ENCODE results near the gene ZNF205. TPM values are rescaled to one million over a fixed set of nuclear protein-coding genes. Genes with fewer than 3 reads are reported as not detected.

ZNF205 gene
- polyA plus RNA-seq, 3 donors = 1.0 to 6.7 (median 1.3) TPM

- Histone ChIP-seq H3K27me3 (ENCODE audit: control insufficient read depth in 2 of 2, insufficient read depth in 2 of 2, low read length in 2 of 2) (peaks cover 7 to 57% of the 10 kb centered on the region in 2 donors), H3K4me3 (replicated peaks in 1 of 3; ENCODE audit: low read depth in 2 of 3, low read length in 3 of 3) (peak overlapping the region in 2 of 3 experiments; percentile 21 to 69), H3K36me3 (replicated peaks in 1 of 2; ENCODE audit: control insufficient read depth in 1 of 2, insufficient read depth in 2 of 2, low read length in 2 of 2) (no peaks in the 10 kb centered on the region), H2AFZ (ENCODE audit: insufficient read depth, low read depth, low read length, poor library complexity, severe bottlenecking) (peak overlapping the region; percentile 57), H3K4me1 (ENCODE audit: control insufficient read depth in 1 of 2, insufficient read depth in 2 of 2, low read length in 2 of 2) (peaks cover 35 to 40% of the 10 kb centered on the region in 2 donors), H3K9me3 (replicated peaks in 1 of 2; ENCODE audit: control insufficient read depth in 1 of 2, insufficient read depth in 1 of 2, low read length in 2 of 2) (no peaks in the 10 kb centered on the region), H3K27ac (ENCODE audit: low read depth in 1 of 2, low read length in 2 of 2) (no peak overlapping the region), H4K20me1 (ENCODE audit: insufficient read depth, low read length) (no peaks in the 10 kb centered on the region), H3K79me2 (ENCODE audit: insufficient read depth, low read length) (no peaks in the 10 kb centered on the region), H3K4me2 (replicated peaks; ENCODE audit: extremely low read depth, low read length, poor library complexity, severe bottlenecking) (peak overlapping the region; percentile 85), H3K9ac (ENCODE audit: insufficient read depth, low read length, poor library complexity, severe bottlenecking) (no peak overlapping the region)
- DNase-seq = peak; percentile 67 to 77 (median 71)
- H3K27me3 Mint-ChIP-seq (ENCODE audit: low read depth in 3 of 3) = peaks cover 53 to 70% (median 63%) of the 10 kb centered on the region in 3 donors
- peaks cover 0 to 15% (median 13%) of the 10 kb centered on the region in 7 donors for H3K9me3 Mint-ChIP-seq
- WGBS (ENCODE audit: insufficient coverage) = 0% methylated on average over 32 of the region's 42 CpGs
- H3K4me3 Mint-ChIP-seq = peak overlapping the region; percentile 82 to 90
- TF ChIP-seq CTCF (IDR thresholded peaks at IDR 0.05) = peak; percentile 42
- peak overlapping the region in 4 of 7 donors; percentile 15 to 53 (median 44) for H3K27ac Mint-ChIP-seq
- peaks cover 4 to 7% of the 10 kb centered on the region in 2 donors for H3K36me3 Mint-ChIP-seq
- intact Hi-C loops (cut with micrococcal nuclease) = loop anchor here in 1 of 2 donors (10.0 kb wide), 2 partner anchors 48 to 302 kb away; no protein-coding TSS in a partner anchor
- H3K4me1 Mint-ChIP-seq = peaks cover 34% of the 10 kb centered on the region
These were observed 40.0 kb downstream of the ZNF205 start for GRCh38 chr16:3152277-3152990.

- H3K9ac ChIP-seq (ENCODE audit: insufficient read depth, low read length, poor library complexity, severe bottlenecking) = no peak overlapping the region
- no peak overlapping the region for H3K27ac ChIP-seq (ENCODE audit: low read depth in 1 of 2, low read length in 2 of 2)
- H3K4me2 ChIP-seq (replicated peaks; ENCODE audit: extremely low read depth, low read length, poor library complexity, severe bottlenecking) = peak overlapping the region; percentile 85
These were observed 40.6 kb downstream of the ZNF205 start for GRCh38 chr16:3152991-3153368.

More at GRCh38 chr16:3152991-3153368, 40.6 kb downstream of the ZNF205 start:
- Mint-ChIP-seq H3K9me3 (peaks cover 0 to 21% (median 18%) of the 10 kb centered on the region in 7 donors), H3K27ac (no peak overlapping the region), H3K4me1 (peaks cover 40% of the 10 kb centered on the region), H3K4me3 (peak overlapping the region; percentile 82 to 90), H3K27me3 (ENCODE audit: low read depth in 3 of 3) (peaks cover 58 to 74% (median 67%) of the 10 kb centered on the region in 3 donors), H3K36me3 (peaks cover 9 to 11% of the 10 kb centered on the region in 2 donors)
- Histone ChIP-seq H3K4me1 (ENCODE audit: control insufficient read depth in 1 of 2, insufficient read depth in 2 of 2, low read length in 2 of 2) (peaks cover 41 to 45% of the 10 kb centered on the region in 2 donors), H3K36me3 (replicated peaks in 1 of 2; ENCODE audit: control insufficient read depth in 1 of 2, insufficient read depth in 2 of 2, low read length in 2 of 2) (no peaks in the 10 kb centered on the region), H3K79me2 (ENCODE audit: insufficient read depth, low read length) (no peaks in the 10 kb centered on the region), H3K4me3 (replicated peaks in 1 of 3; ENCODE audit: low read depth in 2 of 3, low read length in 3 of 3) (peak overlapping the region in 1 of 3 experiments; percentile 69), H3K27me3 (ENCODE audit: control insufficient read depth in 2 of 2, insufficient read depth in 2 of 2, low read length in 2 of 2) (peaks cover 7 to 63% of the 10 kb centered on the region in 2 donors), H2AFZ (ENCODE audit: insufficient read depth, low read depth, low read length, poor library complexity, severe bottlenecking) (no peak overlapping the region), H3K9me3 (replicated peaks in 1 of 2; ENCODE audit: control insufficient read depth in 1 of 2, insufficient read depth in 1 of 2, low read length in 2 of 2) (no peaks in the 10 kb centered on the region), H4K20me1 (ENCODE audit: insufficient read depth, low read length) (no peaks in the 10 kb centered on the region)
- DNase-seq = no peak
- intact Hi-C loops (cut with micrococcal nuclease) = loop anchor here in 1 of 2 donors (10.0 kb wide), 2 partner anchors 48 to 302 kb away; no protein-coding TSS in a partner anchor
- WGBS (ENCODE audit: insufficient coverage) = no CpG with 5 or more reads among the region's 8 CpGs
- no peak for TF ChIP-seq CTCF (IDR thresholded peaks at IDR 0.05)
